Neural cell (in vitro differentiated cells): ENCODE data around the gene SPSB3.

Experiments
- EP300 ChIP-seq: fragments of 450-650 bp; conservative IDR thresholded peaks from 2 replicates; pipeline ENCODE4 v1.6.1; 2014; ENCODE audit warnings: antibody characterized with exemption, mild to moderate bottlenecking, moderate library complexity; ENCODE audit not compliant: poor library complexity, severe bottlenecking
- EZH2 ChIP-seq: fragments of 200-600, 300-800 bp; shearing (Covaris generic), sonication (generic); IDR thresholded peaks from 2 replicates; pipeline ENCODE4 v1.6.1; 2014; ENCODE audit warnings: antibody characterized with exemption, low read length, borderline replicate concordance, mild to moderate bottlenecking; ENCODE audit not compliant: insufficient read depth, poor library complexity, severe bottlenecking
- POLR2AphosphoS5 ChIP-seq: IDR thresholded peaks from 2 replicates; pipeline ENCODE4 v1.6.1; 2012
- RAD21 ChIP-seq: fragments of 450-650 bp; conservative IDR thresholded peaks from 2 replicates; pipeline ENCODE4 v1.6.1; 2014; ENCODE audit warnings: antibody characterized with exemption, mild to moderate bottlenecking, moderate library complexity
- SMC3 ChIP-seq: fragments of 450-650 bp; conservative IDR thresholded peaks from 2 replicates; pipeline ENCODE4 v1.6.1; 2014; ENCODE audit warnings: antibody characterized with exemption, mild to moderate bottlenecking, moderate library complexity; ENCODE audit not compliant: poor library complexity
- TAF1 ChIP-seq: IDR thresholded peaks from 2 replicates; pipeline ENCODE4 v1.6.1; 2012; ENCODE audit warnings: low read depth
- TF ChIP-seq, protein P1 (sequence below): fragments of 450-650 bp; IDR thresholded peaks from 2 replicates; pipeline ENCODE4 v1.5.1; 2014; ENCODE audit warnings: antibody characterized with exemption, mild to moderate bottlenecking, moderate library complexity; ENCODE audit not compliant: poor library complexity, severe bottlenecking

DNA sequence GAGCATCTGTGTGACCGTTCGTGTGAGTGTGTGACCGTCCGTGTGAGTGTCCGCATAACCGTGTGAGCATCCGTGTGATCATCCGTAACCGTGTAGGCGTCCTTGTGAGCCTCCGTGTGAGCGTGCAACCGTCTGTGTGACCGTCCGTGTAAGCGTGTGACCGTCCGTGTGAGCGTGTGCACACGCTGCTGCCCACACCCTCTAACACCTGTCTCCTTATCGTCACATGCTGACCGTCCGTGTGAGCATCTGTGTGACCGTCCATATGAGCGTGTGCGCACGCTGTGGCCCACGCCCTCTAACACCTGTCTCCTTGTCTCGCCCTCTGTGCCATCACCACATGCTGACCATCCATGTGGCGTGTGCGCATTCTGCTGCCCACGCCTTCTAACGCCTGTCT is 42.1 kb downstream of the SPSB3 start:
- TF ChIP-seq, protein P1, sequence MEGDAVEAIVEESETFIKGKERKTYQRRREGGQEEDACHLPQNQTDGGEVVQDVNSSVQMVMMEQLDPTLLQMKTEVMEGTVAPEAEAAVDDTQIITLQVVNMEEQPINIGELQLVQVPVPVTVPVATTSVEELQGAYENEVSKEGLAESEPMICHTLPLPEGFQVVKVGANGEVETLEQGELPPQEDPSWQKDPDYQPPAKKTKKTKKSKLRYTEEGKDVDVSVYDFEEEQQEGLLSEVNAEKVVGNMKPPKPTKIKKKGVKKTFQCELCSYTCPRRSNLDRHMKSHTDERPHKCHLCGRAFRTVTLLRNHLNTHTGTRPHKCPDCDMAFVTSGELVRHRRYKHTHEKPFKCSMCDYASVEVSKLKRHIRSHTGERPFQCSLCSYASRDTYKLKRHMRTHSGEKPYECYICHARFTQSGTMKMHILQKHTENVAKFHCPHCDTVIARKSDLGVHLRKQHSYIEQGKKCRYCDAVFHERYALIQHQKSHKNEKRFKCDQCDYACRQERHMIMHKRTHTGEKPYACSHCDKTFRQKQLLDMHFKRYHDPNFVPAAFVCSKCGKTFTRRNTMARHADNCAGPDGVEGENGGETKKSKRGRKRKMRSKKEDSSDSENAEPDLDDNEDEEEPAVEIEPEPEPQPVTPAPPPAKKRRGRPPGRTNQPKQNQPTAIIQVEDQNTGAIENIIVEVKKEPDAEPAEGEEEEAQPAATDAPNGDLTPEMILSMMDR, result no peak
- TF ChIP-seq RAD21, result no peak
- no peak for TF ChIP-seq EZH2
- TF ChIP-seq POLR2AphosphoS5, result no peak
- TF ChIP-seq EP300, result no peak
- TF ChIP-seq TAF1, result no peak
- TF ChIP-seq SMC3, result no peak
